ENCODE results near the gene ZNF511. TPM values are rescaled to one million over a fixed set of nuclear protein-coding genes. Genes with fewer than 3 reads are reported as not detected.

ZNF511 gene
- total RNA-seq, 1 donor, result 24.6 TPM

GRCh38 chr10:133281084-133281483 is 27.6 kb upstream of the ZNF511 start:
- H3K27me3 ChIP-seq (ENCODE audit: insufficient read depth, low read length), result peaks cover 10% of the 10 kb centered on the region
- H3K4me3 ChIP-seq (ENCODE audit: insufficient read depth, low read length), result no peak overlapping the region
- no peak for TF ChIP-seq CTCF (IDR thresholded peaks at IDR 0.05; ENCODE audit: extremely low read depth, low read depth, low read length)
- peaks cover 12% of the 10 kb centered on the region for H4K20me1 ChIP-seq (ENCODE audit: insufficient read depth, low read length)
- H2AFZ ChIP-seq (ENCODE audit: low read length), result no peak overlapping the region
- no peak overlapping the region for H3K27ac ChIP-seq (ENCODE audit: low read depth, low read length)
- no peaks in the 10 kb centered on the region for H3K4me1 ChIP-seq (ENCODE audit: insufficient read depth, low read length)
- H3K36me3 ChIP-seq (ENCODE audit: insufficient read depth, low read length), result peaks cover 40% of the 10 kb centered on the region
- H3K79me2 ChIP-seq (ENCODE audit: insufficient read depth, low read length), result peaks cover 3% of the 10 kb centered on the region
- no peaks in the 10 kb centered on the region for H3K9me3 ChIP-seq (ENCODE audit: low read depth, low read length)
- H3K4me2 ChIP-seq (ENCODE audit: insufficient read depth, low read length), result no peak overlapping the region
- DNase-seq (ENCODE audit: insufficient read length, low spot score, missing footprints), result no peak

DNA sequence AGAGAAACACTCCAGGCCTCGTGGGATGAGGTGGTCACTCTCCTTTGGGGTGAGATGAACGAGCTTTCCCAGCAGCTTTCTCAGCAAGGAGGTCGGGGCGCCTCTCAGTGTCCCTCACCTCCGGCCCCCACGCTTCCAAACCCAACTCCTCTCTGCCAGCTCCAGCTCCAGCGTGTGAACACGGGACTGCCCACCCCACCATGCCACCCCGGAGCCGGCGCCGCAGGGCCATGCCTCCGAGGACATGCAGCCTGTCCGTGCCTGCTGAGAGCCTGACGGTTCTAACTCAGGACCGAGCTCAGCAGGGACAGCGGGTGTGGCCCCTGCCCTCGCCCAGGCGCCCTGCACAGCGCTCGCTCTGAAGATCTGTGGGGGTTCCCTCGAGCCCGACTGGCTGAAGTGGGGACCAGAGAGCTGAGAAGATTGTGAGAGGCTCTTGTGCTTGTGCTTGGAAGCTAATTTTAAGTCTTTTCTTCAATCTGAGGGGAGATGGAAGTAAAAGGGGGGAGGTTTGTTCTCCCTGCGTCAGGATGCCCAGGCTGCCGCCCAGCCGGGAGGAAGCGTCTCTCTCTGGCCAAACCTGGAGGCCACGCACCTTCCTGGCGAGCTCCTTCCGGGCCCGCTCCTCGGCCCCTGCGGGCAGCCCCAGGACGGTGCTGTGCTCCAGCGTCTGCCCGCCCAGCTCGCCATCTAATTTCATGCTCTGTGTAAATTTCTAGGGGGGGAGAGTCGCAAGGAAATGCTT is 26.9 kb upstream of the ZNF511 start:
- Histone ChIP-seq H3K4me3 (ENCODE audit: insufficient read depth, low read length) (no peak overlapping the region), H3K79me2 (ENCODE audit: insufficient read depth, low read length) (peaks cover 6% of the 10 kb centered on the region), H3K27ac (ENCODE audit: low read depth, low read length) (no peak overlapping the region), H3K9me3 (ENCODE audit: low read depth, low read length) (no peaks in the 10 kb centered on the region), H3K36me3 (ENCODE audit: insufficient read depth, low read length) (peaks cover 46% of the 10 kb centered on the region), H3K4me1 (ENCODE audit: insufficient read depth, low read length) (no peaks in the 10 kb centered on the region), H2AFZ (ENCODE audit: low read length) (no peak overlapping the region), H3K27me3 (ENCODE audit: insufficient read depth, low read length) (peaks cover 5% of the 10 kb centered on the region), H4K20me1 (ENCODE audit: insufficient read depth, low read length) (peaks cover 14% of the 10 kb centered on the region), H3K4me2 (ENCODE audit: insufficient read depth, low read length) (no peak overlapping the region)
- peak; percentile 84 for DNase-seq (ENCODE audit: insufficient read length, low spot score, missing footprints)
- TF ChIP-seq CTCF (IDR thresholded peaks at IDR 0.05; ENCODE audit: extremely low read depth, low read depth, low read length), result no peak

DNA sequence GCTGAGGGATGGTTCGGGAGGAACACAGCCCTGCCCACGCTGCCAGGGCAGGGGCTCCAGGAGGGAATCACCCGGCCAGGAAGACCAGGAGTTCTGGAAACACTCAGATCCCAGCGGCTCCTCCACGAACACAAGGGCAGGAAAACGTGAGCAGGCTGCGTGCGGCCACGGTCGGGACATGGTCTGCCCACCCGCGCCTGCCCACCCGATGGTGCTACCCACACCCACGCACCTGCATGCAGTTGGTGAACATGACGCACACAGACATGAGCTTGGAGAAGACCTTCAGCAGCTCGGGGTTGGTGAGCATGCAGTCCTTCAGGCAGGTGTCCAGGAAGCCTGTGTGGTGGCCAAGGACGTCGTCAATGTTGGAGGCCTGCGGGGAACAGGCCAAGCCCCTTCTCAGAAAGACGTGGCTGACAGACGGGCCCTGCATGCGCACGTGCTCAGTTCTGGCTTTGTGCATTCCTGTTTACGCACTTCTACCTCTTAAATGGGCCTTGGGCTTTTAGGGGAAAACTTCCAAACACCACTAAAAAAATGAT is 25.8 kb upstream of the ZNF511 start:
- Histone ChIP-seq H2AFZ (ENCODE audit: low read length) (no peak overlapping the region), H3K4me1 (ENCODE audit: insufficient read depth, low read length) (no peaks in the 10 kb centered on the region), H3K4me3 (ENCODE audit: insufficient read depth, low read length) (no peak overlapping the region), H3K4me2 (ENCODE audit: insufficient read depth, low read length) (no peak overlapping the region), H3K36me3 (ENCODE audit: insufficient read depth, low read length) (peaks cover 50% of the 10 kb centered on the region), H3K9me3 (ENCODE audit: low read depth, low read length) (no peaks in the 10 kb centered on the region), H4K20me1 (ENCODE audit: insufficient read depth, low read length) (peaks cover 11% of the 10 kb centered on the region), H3K27me3 (ENCODE audit: insufficient read depth, low read length) (no peaks in the 10 kb centered on the region), H3K79me2 (ENCODE audit: insufficient read depth, low read length) (peaks cover 6% of the 10 kb centered on the region), H3K27ac (ENCODE audit: low read depth, low read length) (no peak overlapping the region)
- no peak for DNase-seq (ENCODE audit: insufficient read length, low spot score, missing footprints)
- TF ChIP-seq CTCF (IDR thresholded peaks at IDR 0.05; ENCODE audit: extremely low read depth, low read depth, low read length), result no peak

DNA sequence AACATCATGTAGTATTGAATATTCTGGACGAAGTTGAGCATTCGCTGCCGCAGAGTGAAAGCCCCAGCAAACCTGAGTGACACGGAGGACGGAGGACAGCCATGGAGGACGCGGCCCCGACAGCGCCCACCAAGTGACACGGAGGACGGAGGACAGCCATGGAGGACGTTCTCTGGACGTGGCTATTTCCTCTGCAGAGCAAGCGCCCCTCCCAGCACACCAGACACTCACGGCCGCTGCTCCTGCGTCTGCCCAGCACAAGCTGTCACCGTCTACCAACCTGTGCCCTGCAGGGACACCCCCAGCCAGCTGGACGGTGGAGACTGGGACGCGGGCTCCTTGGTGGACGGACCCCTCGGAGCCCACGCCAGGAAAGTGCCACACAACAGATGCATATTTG is 24.8 kb upstream of the ZNF511 start:
- Histone ChIP-seq H3K4me1 (ENCODE audit: insufficient read depth, low read length) (no peaks in the 10 kb centered on the region), H2AFZ (ENCODE audit: low read length) (no peak overlapping the region), H4K20me1 (ENCODE audit: insufficient read depth, low read length) (peaks cover 7% of the 10 kb centered on the region), H3K27me3 (ENCODE audit: insufficient read depth, low read length) (no peaks in the 10 kb centered on the region), H3K36me3 (ENCODE audit: insufficient read depth, low read length) (peaks cover 54% of the 10 kb centered on the region), H3K4me2 (ENCODE audit: insufficient read depth, low read length) (no peak overlapping the region), H3K27ac (ENCODE audit: low read depth, low read length) (no peak overlapping the region), H3K4me3 (ENCODE audit: insufficient read depth, low read length) (no peak overlapping the region), H3K9me3 (ENCODE audit: low read depth, low read length) (no peaks in the 10 kb centered on the region), H3K79me2 (ENCODE audit: insufficient read depth, low read length) (peaks cover 6% of the 10 kb centered on the region)
- TF ChIP-seq CTCF (IDR thresholded peaks at IDR 0.05; ENCODE audit: extremely low read depth, low read depth, low read length), result no peak
- peak; percentile 85 for DNase-seq (ENCODE audit: insufficient read length, low spot score, missing footprints)

Measured in osteoblast (primary cell).